LNCaP clone FGC (cell line): Measurements from ENCODE around the gene HSDL2.
"Not testable (repeated sequence)": the region's sequence is repeated elsewhere in the genome, so short reads cannot be mapped to it uniquely, and the experiment has no call there.

ENCODE experiments used
- DNase-seq: peaks from one replicate; pipeline ENCODE4 v3.0.0-alpha.2; 2011; ENCODE audit warnings: low read depth
- H3K4me3 ChIP-seq: 2 replicates; pipeline ENCODE4 v1.5.1; 2011; ENCODE audit warnings: mild to moderate bottlenecking, low read depth, low read length, control low read depth
- TF ChIP-seq, protein P1 (sequence below): IDR thresholded peaks from 2 replicates; pipeline ENCODE4 v1.5.1; 2012; ENCODE audit warnings: mild to moderate bottlenecking; ENCODE audit not compliant: control insufficient read depth, insufficient read depth; ENCODE audit errors: extremely low read depth

Gene HSDL2

DNA sequence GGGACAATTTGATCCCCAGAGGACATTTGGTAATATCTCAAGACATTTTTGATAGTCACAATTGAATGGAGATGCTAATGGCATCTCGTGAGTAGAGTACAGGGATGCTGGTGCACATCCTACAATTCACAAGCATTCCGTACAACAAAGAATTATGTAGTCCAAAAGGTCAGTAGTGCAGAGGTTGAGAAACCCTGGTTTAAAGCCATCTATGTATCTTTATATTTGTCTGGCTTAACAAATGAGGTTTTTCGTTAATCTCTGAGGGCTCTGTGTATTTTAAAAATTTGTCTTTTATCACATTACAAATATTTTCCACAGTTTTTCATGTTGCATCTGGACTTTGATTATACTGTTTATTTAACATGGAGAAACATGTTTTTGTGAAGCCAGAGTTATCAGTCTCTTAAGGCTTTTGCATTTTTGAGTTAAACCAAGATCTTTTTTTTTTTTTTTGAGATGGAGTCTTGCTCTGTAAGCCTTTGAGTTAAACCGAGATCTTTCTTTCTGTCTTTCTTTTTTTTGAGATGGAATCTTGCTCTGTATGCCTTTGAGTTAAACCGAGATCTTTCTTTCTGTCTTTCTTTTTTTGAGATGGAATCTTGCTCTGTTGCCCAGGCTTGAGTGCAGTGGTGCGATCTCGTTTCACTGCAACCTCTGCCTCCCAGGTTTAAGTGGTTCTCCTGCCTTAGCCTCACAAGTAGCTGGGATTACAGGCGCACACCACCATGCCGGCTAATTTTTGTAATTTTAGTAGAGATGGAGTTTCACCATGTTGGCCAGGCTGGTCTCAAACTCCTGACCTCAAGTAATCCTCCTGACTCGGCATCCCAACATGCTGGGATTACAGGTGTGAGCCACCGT lies 2.8 kb downstream of the HSDL2 start:
- no peak overlapping the region for H3K4me3 ChIP-seq
- DNase-seq = no peak
- TF ChIP-seq, protein P1, sequence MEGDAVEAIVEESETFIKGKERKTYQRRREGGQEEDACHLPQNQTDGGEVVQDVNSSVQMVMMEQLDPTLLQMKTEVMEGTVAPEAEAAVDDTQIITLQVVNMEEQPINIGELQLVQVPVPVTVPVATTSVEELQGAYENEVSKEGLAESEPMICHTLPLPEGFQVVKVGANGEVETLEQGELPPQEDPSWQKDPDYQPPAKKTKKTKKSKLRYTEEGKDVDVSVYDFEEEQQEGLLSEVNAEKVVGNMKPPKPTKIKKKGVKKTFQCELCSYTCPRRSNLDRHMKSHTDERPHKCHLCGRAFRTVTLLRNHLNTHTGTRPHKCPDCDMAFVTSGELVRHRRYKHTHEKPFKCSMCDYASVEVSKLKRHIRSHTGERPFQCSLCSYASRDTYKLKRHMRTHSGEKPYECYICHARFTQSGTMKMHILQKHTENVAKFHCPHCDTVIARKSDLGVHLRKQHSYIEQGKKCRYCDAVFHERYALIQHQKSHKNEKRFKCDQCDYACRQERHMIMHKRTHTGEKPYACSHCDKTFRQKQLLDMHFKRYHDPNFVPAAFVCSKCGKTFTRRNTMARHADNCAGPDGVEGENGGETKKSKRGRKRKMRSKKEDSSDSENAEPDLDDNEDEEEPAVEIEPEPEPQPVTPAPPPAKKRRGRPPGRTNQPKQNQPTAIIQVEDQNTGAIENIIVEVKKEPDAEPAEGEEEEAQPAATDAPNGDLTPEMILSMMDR = no peak

DNA sequence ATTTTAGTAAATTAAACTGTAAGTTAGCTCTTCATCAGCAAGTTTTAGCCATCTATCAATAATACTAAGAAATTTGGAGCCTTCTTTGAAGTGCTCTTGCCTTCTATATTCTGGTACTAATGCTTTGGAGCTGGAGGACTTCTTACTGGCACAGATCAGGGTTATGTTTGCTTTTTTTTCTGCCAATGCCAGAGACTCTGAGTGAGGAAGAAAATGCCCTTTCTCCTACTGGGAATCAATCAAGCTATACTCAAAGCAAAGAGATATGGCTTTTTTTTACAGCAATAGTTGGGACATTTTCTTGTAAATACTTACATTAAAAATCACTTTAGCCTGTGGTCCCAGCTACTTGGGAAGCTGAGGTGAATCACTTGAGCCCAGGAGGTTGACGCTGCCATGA lies 4.3 kb downstream of the HSDL2 start:
- DNase-seq = no peak
- TF ChIP-seq, protein P1 = no peak
- no peak overlapping the region for H3K4me3 ChIP-seq

DNA sequence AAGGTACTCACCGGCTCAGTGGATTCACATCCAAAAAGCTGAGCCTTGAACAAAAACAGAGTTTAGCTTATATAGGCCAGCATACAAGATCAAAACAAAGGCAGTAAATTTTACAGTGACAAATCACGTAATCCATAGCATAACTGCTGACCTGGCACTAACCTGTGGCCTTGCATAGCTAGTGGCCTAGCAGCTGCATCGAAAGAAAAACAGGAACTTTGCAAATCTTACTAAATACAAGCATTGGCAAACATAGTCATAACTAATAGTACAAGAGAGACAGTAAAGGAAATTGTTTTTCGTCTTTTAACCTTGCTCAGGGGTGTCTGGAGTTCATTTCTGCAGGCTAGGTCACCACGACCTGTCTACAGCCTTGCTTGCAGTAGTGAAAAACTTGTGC lies 4.8 kb downstream of the HSDL2 start:
- DNase-seq = no peak
- H3K4me3 ChIP-seq = no peak overlapping the region
- TF ChIP-seq, protein P1 = no peak

DNA sequence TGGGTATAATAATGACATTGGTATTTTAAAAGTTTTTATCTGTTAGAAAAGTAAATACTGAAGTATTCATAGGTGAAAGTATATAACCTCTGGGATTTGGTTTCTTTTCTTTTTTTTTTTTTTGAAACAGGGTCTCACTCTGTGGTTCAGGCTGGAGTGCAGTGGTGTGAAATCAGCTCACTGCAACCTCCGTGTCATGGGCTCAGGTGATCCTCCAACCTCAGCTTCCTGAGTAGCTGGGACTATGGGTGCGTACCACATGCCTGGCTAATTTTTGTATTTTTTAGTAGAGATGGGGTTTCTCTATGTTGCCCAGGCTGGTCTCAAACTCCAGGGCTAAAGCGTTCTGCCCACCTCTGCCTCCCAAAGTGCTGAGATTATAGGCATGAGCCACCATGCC lies 7.2 kb downstream of the HSDL2 start:
- no peak overlapping the region for H3K4me3 ChIP-seq
- DNase-seq = no peak
- TF ChIP-seq, protein P1 = no peak

DNA sequence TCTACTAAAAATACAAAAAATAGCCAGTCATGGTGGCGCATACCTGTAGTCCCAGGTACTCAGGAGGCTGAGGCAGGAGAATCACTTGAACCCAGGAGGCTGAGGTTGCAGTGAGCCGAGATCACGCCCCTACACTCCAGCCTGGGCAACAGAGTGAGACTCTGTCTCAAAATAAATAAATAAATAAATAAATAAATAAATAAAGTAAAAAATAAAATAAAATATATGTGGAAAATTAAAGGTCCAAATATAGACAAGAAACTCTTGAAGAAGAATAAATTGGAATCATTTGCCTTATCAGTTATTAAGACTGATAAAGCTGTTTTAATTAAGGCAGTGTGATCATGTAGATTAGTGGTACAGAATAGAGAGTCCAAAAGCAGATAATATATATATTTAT lies 10.0 kb downstream of the HSDL2 start:
- not testable (repeated sequence) for H3K4me3 ChIP-seq, DNase-seq

DNA sequence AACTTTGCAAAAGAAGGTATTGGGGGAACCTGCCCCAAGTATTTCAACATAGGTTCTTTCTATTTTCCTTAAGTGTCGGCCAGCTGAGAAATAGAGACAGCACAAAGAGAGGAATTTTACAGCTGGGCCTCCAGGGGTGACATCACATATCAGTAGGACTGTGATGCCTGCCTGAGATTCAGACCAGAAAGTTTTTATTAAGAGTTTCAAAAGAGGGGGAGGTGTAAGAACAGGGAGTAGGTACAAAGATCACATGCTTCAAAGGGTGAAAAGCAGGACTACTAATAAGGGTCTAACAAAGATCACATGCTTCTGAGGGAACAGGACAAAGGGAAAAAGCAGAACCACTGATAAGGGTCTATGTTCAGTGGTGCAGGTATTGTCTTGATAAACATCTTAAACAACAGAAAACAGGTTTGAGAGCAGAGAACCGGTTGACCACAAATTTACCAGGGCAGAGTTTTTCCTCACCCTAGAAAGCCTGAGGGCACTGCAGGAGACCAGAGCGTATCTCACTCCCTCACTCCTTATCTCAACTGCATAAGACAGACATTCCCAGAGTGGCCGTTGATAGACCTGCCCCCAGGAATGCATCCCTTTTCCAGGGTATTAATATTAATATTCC lies 12.1 kb downstream of the HSDL2 start:
- DNase-seq, H3K4me3 ChIP-seq: not testable (repeated sequence)

DNA sequence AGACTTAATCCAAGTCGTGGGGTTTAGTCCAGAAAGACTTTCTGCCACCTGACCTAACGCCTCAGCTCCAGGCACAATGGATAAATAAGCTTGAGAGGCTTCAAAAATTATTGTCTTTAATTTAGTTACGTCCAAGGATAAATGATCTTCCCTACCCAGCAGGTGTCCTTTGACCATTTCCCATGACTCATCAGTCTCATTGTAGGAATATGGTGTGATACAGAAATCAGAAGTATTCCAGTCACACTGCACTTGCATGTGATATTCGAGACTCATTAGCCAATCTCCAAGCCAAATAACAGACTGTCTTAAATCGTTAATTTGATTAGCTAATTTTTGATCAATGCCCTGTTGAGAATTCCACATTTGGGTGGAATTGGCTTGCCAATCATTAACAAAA lies 13.2 kb downstream of the HSDL2 start:
- H3K4me3 ChIP-seq, DNase-seq: not testable (repeated sequence)

DNA sequence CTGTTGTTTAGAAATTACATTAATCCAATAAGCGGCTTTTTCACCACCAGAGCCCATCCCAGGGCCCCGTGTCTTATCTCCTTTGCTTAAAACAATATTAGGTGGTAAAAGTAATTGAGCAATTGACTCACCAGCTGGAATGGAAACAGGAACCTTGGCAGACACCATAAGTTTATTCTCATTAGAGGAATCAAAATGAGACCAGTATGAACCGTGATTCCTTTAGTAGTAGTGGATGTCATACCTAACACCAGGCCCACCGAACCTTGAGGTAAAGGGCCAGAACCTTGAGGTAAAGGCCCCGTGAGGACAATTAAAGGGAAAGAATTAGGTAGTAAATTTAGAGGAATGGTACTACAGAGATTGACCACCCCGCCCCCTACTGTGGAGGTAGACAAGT lies 16.5 kb downstream of the HSDL2 start:
- no peak for DNase-seq
- H3K4me3 ChIP-seq = no peak overlapping the region
- TF ChIP-seq, protein P1 = no peak
